GM18517 (cell line): ENCODE data around the gene PBX3.
A peak's percentile ranks its signal among the peaks of the same experiment; 100 is the strongest.

Experiments used
- ATAC-seq: cut with Tn5 transposase; IDR thresholded peaks from one replicate; pipeline ENCODE4 v1.9.1; 2021; ENCODE audit warnings: mild to moderate bottlenecking, moderate library complexity; ENCODE audit not compliant: unreplicated experiment

Gene PBX3

DNA sequence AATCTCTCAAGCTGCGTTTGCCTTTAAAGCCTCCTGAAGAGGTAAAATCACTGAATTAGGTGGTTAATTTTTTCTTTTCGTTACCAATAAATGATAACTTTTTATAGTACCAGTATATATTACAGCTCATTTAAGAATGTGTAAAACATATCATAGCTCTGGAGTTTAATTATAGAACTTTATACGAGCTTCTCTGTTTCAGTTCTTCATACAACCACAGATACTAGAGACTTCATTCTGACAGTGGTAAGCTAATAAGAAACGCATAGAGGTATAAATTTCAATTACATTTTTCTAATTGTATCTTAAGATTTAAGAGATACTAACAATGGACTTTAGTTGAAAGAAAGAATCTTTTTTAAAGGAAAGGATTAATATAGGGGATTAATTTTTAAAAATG, 73.9 kb downstream of the PBX3 start:
- ATAC-seq = peak; percentile 52

DNA sequence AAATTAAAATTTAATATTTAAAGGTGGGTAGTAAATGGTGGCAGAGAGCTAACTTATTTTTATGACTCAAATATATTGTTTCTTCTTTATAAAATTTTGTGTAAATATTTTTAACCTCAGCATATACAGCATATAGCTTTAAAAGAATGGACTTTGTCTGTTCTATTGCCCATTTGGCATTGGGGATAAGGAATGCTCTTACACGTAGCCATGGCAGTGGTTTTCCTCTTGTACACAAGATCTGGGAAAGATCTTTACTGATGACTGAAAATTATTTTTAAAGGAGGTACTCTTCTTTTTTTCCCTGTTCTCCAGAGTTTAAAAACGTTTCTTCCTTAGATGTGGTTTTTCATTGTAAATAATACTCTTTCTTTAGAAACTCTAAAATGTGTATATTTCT, 75.0 kb downstream of the PBX3 start:
- ATAC-seq = no peak

DNA sequence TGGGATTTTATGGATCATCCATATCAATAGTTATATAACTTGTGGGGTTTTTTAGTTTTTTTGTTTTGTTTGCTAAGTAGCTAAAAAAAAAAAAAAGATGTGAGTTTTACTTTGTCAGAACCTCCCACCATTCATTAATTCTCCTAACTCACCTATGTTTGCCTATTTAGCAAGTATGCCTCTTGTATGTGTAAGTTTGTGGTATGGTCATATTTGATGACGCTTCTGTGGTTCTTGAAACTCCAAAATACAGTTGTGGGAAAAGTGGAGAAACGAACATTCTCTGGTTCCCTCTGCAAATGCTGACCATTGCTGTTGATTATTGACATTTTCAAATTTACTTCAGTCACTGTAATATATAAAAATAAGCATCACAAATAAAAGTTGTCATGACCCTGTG, 75.7 kb downstream of the PBX3 start:
- no peak for ATAC-seq

DNA sequence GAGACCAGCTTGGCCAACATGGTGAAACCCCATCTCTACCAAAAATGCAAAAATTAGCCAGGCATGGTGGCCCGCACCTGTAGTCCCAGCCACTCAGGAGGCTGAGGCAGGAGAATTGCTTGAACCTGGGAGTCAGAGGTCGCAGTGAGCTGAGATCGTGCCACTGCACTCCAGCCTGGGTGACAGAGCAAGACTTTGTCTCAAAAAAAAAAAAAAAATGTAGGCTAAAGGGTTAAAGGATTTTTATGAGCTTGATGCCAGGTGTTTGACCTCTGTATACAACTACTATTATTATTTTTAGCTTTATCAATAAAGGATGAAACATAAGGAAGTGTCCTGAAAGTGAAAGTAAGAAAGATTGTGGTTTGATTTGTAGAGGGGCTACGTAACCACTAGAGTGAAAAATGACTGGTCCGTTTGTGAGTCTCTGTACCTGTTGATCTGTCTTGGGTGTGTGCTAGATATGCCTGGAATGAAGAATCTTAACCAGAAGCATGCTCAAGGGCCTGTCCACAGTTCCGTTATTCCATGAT, 76.8 kb downstream of the PBX3 start:
- ATAC-seq = peak; percentile 62

DNA sequence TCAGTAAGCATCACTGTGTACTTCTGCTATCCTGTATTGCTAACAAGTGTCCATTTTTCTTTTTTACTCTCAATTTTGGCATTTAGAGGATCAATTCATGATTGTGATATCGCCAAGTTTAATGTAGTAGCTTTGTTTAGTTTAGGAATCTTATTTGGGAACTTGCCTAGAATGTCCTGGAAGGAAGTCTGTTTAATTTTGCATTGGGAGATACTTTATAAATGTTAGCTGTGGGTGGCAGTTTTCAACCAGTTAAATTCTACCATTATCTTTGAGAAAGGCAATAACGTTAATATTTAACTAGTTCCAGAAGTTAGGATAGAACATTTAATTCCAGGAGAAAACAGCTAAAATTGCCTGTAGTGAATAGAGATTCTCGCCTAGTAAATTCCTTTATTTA, 78.6 kb downstream of the PBX3 start:
- no peak for ATAC-seq

DNA sequence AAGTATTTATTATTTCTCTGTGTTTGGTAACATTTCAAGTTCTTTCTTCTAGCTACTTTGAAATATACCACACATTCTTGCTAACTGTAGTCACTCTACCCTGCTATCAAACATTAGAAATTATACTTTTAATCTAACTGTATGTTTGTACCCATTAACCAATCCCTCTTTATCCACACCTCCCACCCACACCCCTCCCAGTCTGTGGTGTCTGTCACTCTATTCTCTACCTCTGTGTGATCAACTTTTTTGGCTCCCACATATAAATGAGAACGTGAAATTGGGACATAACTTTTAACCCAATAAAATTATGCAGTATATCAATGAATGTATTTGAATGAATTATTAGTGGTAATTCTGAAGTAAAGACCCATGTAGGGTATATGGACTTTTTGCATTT, 79.7 kb downstream of the PBX3 start:
- no peak for ATAC-seq

DNA sequence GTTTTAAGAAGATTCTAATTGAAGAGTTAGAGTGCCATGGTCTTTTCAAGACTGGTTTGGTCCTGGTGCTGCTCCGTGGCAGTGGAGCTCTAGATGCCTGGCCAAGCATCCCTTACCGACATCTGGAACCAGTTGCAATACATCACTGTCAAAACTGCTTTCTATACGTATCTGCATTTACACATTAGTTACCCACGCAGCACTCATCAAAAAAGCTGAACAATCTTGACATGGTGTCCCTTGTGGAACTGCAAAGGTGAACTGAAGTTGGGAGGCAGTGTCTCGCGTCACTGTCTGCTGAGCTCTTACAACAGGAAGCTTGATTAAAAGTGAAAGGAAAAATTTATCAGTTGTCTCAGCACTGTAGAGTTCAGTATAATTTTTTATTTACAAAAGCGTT, 82.6 kb downstream of the PBX3 start:
- ATAC-seq = peak; percentile 85

DNA sequence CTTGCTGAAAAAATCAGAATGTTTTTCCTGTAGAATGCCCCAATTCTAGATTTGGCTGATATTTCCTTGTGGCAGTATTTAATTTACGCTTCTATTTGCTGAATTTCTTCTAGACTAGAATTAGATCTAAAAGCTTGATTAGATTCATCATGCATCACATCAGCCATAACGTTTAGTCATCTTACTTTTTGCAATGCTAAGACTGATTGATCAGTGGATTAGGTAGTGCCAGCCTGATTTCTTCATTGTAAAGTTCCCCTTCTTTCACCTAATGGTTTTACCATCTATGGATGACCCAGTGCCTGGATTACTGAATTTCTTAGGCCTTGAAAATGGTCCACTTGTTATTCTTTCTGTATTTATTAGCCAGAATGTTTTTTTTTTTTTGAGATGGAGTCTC, 83.9 kb downstream of the PBX3 start:
- no peak for ATAC-seq

DNA sequence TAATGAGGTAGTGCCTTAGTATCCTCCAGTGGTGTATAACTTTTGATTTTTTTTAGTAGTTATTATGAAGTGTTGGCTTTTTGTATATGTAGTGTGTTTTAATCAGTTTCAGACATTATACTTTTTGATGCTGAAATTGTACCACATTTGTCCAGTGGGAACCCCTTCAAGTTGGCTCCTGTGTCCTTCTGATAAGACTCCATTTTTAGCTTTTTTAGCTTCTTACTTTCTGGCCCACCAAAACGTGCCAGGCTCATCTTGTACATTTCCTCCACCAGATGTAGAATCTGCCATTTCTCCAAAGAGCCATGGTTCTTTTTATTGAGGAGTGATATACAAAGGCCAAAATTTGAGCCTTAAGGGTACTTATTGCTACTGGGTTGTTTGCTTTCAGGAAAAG, 84.4 kb downstream of the PBX3 start:
- no peak for ATAC-seq

DNA sequence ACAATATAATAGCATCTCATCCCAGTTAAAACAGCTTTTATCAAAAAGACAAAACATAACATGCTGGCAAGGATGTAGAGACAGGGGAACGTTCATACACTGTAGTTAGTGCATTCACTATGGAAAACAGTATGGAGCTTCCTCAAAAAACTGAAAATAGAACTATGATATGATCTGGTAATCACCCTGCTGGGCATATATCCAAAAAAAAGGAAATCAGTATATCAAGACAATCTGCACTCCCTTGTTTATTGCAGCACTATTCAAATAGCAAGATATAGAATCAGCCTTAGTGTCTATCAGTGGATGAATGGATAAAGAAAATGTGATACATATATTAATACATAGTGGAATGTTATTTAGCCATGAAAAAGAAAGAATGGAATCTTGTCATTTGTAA, 88.5 kb downstream of the PBX3 start:
- no peak for ATAC-seq

DNA sequence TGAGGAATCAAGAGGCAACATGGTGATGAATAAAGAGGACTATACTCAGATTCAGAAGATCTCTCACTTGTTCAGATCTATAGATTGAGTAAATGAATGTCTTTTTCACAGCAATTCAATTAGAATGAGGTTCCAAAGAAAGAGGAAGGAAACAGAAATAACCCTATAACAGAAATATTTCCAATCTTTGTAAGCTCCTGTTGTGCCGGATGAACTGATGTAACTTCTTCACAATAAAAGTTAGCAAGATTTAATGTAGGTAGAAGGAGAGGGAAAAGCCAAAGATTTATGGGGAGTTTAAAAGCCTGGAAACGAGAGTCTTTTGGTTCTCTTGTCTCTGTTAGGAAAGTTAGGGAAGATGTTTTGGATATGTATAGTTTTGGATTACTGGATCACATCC, 92.1 kb downstream of the PBX3 start:
- ATAC-seq = no peak

DNA sequence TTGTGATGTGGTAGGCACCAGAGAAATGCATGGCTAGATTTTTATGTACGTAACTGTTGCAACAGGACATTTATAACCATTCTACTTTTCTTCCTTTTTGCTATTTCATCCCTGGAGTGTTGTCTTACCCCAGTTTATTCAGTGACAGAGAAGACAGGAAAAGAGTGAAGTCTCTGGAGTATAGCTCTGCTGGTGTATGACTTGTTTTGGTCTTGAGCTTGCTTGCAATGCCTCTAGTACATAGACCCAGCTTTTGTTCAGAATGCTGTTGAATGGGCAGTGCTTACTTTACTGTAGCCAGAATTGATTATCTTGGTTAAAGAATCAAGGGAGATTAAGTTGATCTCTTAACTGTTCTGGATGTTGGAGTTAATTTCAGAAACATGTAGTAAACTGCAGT, 94.3 kb downstream of the PBX3 start:
- no peak for ATAC-seq

DNA sequence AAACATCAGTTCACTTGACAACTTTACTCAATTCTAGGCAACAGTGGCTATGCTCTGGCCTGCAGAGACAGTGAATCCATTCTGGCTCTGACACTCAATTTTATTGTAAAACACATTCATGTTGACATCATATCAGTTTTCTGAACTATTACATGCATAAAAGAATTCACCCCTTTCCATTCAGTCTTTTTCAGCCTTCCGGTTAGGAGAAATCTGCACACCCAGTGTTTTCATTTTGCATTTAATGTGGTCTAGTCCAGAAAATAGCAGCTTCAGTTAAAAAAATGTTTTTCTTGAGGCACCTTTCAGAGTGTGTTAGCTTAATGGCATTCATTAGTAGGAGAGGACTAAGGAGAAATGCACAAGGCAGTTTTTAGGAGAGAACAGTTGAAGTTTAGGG, 95.1 kb downstream of the PBX3 start:
- no peak for ATAC-seq

DNA sequence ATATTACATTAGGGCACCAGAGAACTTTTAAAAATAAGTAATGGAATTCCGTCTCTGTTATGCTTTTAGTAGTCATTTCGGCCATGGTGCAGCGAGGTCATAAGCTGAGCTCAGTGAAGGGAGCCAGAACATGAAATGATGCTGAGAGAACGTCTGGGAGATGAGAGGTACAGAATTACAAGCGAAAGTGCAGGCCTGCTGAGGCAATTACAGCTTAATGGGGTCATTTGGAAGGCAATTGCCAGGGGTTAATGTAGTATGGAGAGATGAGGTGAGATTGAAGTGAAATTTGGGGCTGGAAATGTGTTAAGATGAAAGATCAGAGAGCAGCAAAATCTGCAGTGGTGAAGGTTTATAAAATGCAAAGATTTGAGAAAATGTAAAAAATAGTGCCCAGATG, 96.5 kb downstream of the PBX3 start:
- ATAC-seq = no peak

DNA sequence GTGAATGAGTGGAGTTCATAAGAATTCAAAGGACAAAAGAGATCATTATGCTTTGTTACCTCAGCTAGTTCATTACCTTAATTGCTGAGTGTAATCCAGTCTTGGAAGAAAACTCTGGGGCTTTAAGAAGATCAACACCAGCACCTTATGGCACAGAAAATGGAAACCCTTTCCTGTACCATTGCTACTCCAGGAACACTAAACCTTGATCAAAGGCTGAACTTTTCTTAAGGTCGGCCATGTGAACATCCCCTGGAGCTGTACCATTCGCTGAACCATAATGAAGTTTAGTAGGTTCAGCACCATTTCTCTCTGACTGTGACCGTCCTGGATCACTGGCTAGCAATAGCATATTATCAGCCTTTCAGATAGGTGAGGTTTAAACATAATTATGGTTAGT, 97.4 kb downstream of the PBX3 start:
- no peak for ATAC-seq

DNA sequence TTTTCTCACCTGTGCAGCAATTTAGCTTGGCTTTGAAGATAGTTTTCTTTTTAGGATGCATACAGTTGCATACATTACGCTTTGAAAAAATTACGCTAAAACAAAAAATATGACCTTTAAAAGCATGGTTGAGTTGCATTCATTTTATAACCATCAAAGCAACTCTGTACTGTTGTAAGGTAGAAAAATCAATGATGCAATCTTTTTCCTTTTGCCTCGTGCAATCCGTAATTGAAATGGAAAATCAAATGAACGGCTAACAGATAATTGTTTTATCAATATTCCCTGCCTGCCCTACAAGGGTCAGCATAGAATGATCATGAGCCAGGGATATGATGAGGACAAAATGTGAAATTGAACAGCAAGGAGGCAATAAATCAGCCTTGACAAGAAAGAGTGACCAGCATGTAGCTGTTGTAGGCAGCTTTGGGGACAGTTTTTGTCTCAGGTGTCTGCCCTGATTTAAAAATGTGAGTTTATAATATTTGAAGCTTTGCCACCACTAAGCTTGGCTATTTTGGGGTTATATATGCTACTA, 98.2 kb downstream of the PBX3 start:
- ATAC-seq = no peak

DNA sequence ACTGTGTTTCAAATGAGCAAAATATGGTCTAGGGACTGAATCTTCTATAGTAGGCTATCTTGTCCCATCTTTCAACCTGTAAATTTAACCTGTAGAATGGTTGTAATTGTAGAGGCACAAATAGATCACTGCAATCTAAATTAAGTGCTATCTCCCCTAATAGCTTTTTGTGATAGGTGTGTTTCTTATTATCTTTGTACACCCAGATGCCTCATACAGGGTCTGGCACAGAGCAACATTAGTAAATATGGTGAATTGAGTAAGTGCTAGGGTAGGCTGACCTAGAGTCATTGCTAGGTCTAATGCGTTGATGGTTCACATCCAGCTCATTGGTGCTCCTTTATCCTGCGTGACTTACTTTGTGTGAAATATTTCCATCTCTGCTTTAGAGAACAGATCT, 100.6 kb downstream of the PBX3 start:
- ATAC-seq = no peak

DNA sequence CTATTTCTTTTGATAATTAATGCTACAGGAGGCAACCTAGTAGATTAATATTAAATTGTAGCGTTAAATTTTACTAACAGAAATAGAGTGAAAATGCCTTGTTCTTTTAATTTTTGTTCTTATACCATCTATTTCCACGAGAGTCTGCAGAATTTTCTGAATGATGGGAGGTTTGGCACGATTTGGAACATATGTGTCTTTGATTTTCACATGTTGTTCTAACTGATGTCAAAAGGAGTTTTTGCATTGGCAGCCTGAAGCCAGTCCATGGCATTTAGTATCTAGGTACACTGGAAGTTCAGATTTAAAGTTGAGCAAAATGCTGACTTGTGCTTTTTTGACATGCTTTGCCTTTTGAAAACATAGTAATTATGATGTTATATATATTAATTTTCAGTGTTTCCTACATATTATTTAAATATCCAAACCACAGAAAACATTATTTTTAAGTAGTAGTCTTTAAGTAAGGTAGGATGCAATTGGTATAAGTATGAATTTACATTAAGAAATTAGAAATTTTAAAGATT, 103.0 kb downstream of the PBX3 start:
- ATAC-seq = no peak

DNA sequence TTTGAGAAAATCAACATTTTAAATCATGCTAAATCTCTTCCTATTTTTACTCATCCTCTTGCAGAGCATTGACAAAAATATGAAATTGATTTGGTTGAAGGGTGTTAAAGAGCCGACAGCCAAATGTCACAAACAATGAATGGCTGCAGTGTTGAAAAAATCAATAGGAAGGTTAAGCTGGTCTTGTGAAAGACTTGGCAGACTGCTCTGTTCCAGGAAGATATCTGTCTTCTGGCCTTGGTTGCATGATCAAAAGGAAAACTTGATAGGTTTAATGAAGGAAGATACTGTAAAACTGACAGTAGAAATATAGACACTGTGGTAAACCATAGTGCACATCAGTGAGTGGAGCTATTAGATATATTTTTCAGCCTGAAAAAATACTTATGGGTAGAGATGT, 103.6 kb downstream of the PBX3 start:
- ATAC-seq = no peak

DNA sequence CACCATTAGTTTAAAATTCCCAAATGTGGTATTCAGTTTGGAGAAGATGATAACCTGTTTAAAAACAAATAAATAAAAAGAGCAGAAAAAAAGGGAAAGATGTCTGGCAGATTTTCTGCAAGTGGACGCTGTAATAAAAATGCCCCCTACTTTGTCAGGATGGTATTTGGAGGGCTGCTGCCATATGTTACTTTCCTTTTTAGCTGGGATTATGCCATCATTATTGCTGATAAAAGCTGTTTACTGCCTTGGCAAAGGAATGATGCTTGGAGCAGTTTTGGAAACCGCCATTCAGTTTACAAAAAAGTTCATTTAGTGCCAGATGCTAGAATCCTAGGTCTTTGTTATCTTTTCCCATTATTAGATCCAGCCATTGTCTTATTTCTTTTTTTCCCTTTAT, 104.8 kb downstream of the PBX3 start:
- no peak for ATAC-seq

DNA sequence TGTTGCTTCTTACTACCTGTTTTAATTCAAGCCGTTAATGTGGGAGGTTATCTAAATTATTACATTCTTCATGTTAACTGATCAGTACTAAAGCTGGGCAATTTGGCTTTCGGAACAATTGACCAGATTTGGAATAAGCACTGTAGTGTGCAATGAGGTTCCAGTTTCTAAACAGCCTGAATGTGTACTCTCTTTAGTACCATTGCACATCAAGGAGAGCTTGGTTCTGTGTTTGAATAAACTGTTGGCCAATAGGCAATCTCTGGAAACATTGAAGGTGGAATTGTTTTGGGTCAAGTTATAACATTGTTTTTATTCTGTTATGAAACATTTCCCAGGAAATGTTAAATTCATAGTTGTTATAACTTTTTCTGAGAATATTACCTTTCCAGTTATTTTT, 105.2 kb downstream of the PBX3 start:
- ATAC-seq = no peak

DNA sequence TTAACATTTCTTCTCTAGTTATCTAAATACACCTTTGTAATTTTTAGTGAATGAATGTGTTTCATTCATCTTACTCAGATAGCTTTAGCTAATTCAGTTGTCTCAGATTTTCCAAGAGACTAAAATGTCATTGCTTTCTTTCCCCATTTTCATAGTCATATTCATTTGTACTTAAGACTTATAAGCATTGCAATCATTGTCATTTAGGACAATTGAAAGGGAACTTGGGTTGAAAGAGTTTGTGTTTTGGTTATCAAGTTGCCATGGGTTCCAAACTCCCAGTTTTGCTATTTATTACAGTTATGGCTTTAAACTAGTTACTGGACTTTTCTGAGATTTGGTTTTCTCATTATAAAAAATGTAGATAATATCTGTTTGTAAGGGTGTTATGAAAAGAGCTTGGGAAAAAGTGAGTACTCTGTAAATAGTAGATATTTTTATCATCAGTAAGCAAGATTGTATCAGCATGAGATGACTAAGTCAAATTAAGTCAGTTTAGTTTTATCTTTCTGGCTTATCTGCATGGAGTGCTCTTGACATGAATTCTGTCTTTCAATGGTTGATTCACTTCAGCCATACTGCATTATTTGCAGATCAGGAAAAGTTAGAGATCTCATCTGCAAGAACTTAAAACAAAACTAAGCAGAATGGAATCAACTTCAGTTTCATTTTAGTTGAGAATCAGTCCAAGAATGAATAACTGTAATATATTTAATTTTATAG, 107.5 kb downstream of the PBX3 start:
- ATAC-seq = no peak

DNA sequence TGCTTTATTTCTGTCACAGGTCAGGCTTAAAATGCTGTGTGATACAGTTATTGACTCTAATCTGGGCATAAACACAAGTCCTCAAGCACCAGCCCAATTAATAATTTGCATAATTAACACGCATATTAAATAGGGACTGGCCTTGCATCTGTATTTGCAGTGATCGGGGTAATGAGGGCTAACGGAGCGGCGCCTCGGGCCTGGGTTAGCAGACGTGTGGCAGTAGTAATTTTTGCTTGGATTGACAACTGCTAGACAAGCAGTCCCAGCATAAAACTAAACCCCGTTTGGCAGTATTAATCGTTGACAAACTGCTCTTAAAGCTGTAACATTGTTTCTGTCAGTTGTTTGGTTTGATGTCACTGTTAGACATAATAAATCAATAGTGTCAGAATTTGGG, 109.2 kb downstream of the PBX3 start:
- no peak for ATAC-seq
